HEK293 (cell line): ENCODE results near the gene UCN2.

Experiments used
- BCL11A ChIP-seq: fragments of 450-650 bp; formaldehyde crosslinking; IDR thresholded peaks from 2 replicates; pipeline ENCODE4 v1.5.1; 2016; ENCODE audit warnings: low read depth, missing biosample characterization, missing genetic modification characterization
- FEZF1 ChIP-seq: fragments of 450-650 bp; formaldehyde crosslinking; IDR thresholded peaks from 2 replicates; pipeline ENCODE4 v1.5.1; 2016; ENCODE audit warnings: missing biosample characterization, missing genetic modification characterization
- IKZF3 ChIP-seq: fragments of 450-650 bp; IDR thresholded peaks from 2 replicates; pipeline ENCODE4 v1.5.0; 2018; ENCODE audit warnings: missing biosample characterization, mild to moderate bottlenecking, missing genetic modification characterization, moderate library complexity
- OSR2 ChIP-seq: fragments of 450-650 bp; formaldehyde crosslinking; IDR thresholded peaks from 2 replicates; pipeline ENCODE4 v1.5.1; 2016; ENCODE audit warnings: missing biosample characterization, missing genetic modification characterization
- PATZ1 ChIP-seq: fragments of 450-650 bp; formaldehyde crosslinking; IDR thresholded peaks from 2 replicates; pipeline ENCODE4 v1.5.1; 2016; ENCODE audit warnings: missing biosample characterization, missing genetic modification characterization
- SCRT2 ChIP-seq: fragments of 450-650 bp; formaldehyde crosslinking; IDR thresholded peaks from 2 replicates; pipeline ENCODE4 v1.5.1; 2016; ENCODE audit warnings: missing biosample characterization, missing genetic modification characterization
- SP3 ChIP-seq: fragments of 450-650 bp; formaldehyde crosslinking; IDR thresholded peaks from 2 replicates; pipeline ENCODE4 v1.5.1; 2016; ENCODE audit warnings: missing biosample characterization, missing genetic modification characterization
- SP7 ChIP-seq: fragments of 450-650 bp; formaldehyde crosslinking; IDR thresholded peaks from 2 replicates; pipeline ENCODE4 v1.5.1; 2016; ENCODE audit warnings: missing biosample characterization, missing genetic modification characterization
- WT1 ChIP-seq: fragments of 450-650 bp; formaldehyde crosslinking; IDR thresholded peaks from 2 replicates; pipeline ENCODE4 v1.5.1; 2016; ENCODE audit warnings: missing biosample characterization, missing genetic modification characterization
- ZBTB1 ChIP-seq: fragments of 450-650 bp; formaldehyde crosslinking; IDR thresholded peaks from 2 replicates; pipeline ENCODE4 v1.5.1; 2016; ENCODE audit warnings: missing biosample characterization, missing genetic modification characterization
- ZBTB21 ChIP-seq: fragments of 450-650 bp; formaldehyde crosslinking; IDR thresholded peaks from 2 replicates; pipeline ENCODE4 v1.5.1; 2017; ENCODE audit warnings: missing biosample characterization, missing genetic modification characterization
- ZEB2 ChIP-seq: fragments of 450-650 bp; formaldehyde crosslinking; IDR thresholded peaks from 2 replicates; pipeline ENCODE4 v1.5.1; 2016; ENCODE audit warnings: missing biosample characterization, missing genetic modification characterization
- ZFHX2 ChIP-seq: fragments of 450-650 bp; formaldehyde crosslinking; conservative IDR thresholded peaks from 2 replicates; pipeline ENCODE4 v1.5.1; 2016; ENCODE audit warnings: missing biosample characterization, missing genetic modification characterization
- ZFP69B ChIP-seq: fragments of 450-650 bp; formaldehyde crosslinking; IDR thresholded peaks from 2 replicates; pipeline ENCODE4 v1.5.1; 2016; ENCODE audit warnings: missing biosample characterization, missing genetic modification characterization
- ZIC2 ChIP-seq: fragments of 450-650 bp; formaldehyde crosslinking; IDR thresholded peaks from 2 replicates; pipeline ENCODE4 v1.5.1; 2016; ENCODE audit warnings: missing biosample characterization, missing genetic modification characterization
- ZNF175 ChIP-seq: fragments of 450-650 bp; formaldehyde crosslinking; IDR thresholded peaks from 2 replicates; pipeline ENCODE4 v1.5.1; 2016; ENCODE audit warnings: missing biosample characterization, missing genetic modification characterization
- ZNF324 ChIP-seq: fragments of 450-650 bp; formaldehyde crosslinking; IDR thresholded peaks from 2 replicates; pipeline ENCODE4 v1.5.1; 2016; ENCODE audit warnings: missing biosample characterization, missing genetic modification characterization
- ZNF335 ChIP-seq: fragments of 450-650 bp; formaldehyde crosslinking; conservative IDR thresholded peaks from 2 replicates; pipeline ENCODE4 v1.5.1; 2016; ENCODE audit warnings: missing biosample characterization, missing genetic modification characterization
- ZNF341 ChIP-seq: fragments of 450-650 bp; formaldehyde crosslinking; IDR thresholded peaks from 2 replicates; pipeline ENCODE4; 2016; ENCODE audit warnings: low read depth, missing biosample characterization, missing genetic modification characterization
- ZNF423 ChIP-seq: fragments of 450-650 bp; formaldehyde crosslinking; IDR thresholded peaks from 2 replicates; pipeline ENCODE4 v1.5.1; 2016; ENCODE audit warnings: missing biosample characterization, missing genetic modification characterization
- ZNF488 ChIP-seq: fragments of 450-650 bp; formaldehyde crosslinking; IDR thresholded peaks from 2 replicates; pipeline ENCODE4 v1.5.1; 2016; ENCODE audit warnings: missing biosample characterization, missing genetic modification characterization
- ZNF558 ChIP-seq: fragments of 450-650 bp; formaldehyde crosslinking; IDR thresholded peaks from 2 replicates; pipeline ENCODE4 v1.5.1; 2016; ENCODE audit warnings: missing biosample characterization, missing genetic modification characterization
- ZNF561 ChIP-seq: fragments of 450-650 bp; IDR thresholded peaks from 2 replicates; pipeline ENCODE4 v1.5.1; 2018; ENCODE audit warnings: missing biosample characterization, missing genetic modification characterization, borderline replicate concordance
- ZNF626 ChIP-seq: fragments of 450-650 bp; sonication (Bioruptor Pico); formaldehyde crosslinking; IDR thresholded peaks from 2 replicates; pipeline ENCODE4 v1.5.1; 2018; ENCODE audit warnings: missing biosample characterization, missing genetic modification characterization, inconsistent platforms
- ZNF629 ChIP-seq: fragments of 450-650 bp; formaldehyde crosslinking; IDR thresholded peaks from 2 replicates; pipeline ENCODE4 v1.5.1; 2017; ENCODE audit warnings: missing biosample characterization, missing genetic modification characterization
- ZNF692 ChIP-seq: fragments of 450-650 bp; formaldehyde crosslinking; IDR thresholded peaks from 2 replicates; pipeline ENCODE4 v1.5.1; 2016; ENCODE audit warnings: missing biosample characterization, missing genetic modification characterization
- ZNF704 ChIP-seq: fragments of 450-650 bp; formaldehyde crosslinking; IDR thresholded peaks from 2 replicates; pipeline ENCODE4 v1.5.1; 2016; ENCODE audit warnings: missing biosample characterization, missing genetic modification characterization
- ZNF777 ChIP-seq: fragments of 450-650 bp; formaldehyde crosslinking; IDR thresholded peaks from 2 replicates; pipeline ENCODE4 v1.5.1; 2017; ENCODE audit warnings: missing biosample characterization, missing genetic modification characterization, borderline replicate concordance
- ZXDB ChIP-seq: fragments of 450-650 bp; formaldehyde crosslinking; IDR thresholded peaks from 2 replicates; pipeline ENCODE4 v1.5.1; 2016; ENCODE audit warnings: missing biosample characterization, missing genetic modification characterization
- TF ChIP-seq, protein P1 (sequence below): fragments of 450-650 bp; formaldehyde crosslinking; IDR thresholded peaks from 2 replicates; pipeline ENCODE4 v1.5.1; 2016; ENCODE audit warnings: missing biosample characterization, missing genetic modification characterization
- TF ChIP-seq, protein P2 (sequence below): fragments of 450-650 bp; formaldehyde crosslinking; IDR thresholded peaks from 2 replicates; pipeline ENCODE4; 2016; ENCODE audit warnings: missing biosample characterization, missing genetic modification characterization
- TF ChIP-seq, protein P3 (sequence below): fragments of 450-650 bp; formaldehyde crosslinking; IDR thresholded peaks from 2 replicates; pipeline ENCODE4 v1.5.1; 2016; ENCODE audit warnings: missing biosample characterization, missing genetic modification characterization

The UCN2 gene

GRCh38 chr3:48598323-48599076, 34.9 kb upstream of the UCN2 start (continued):
- TF ChIP-seq ZNF341 (tag by site-specific recombination) (peak; percentile 57), ZNF175 (tag by site-specific recombination) (no peak), SCRT2 (tag by site-specific recombination) (peak; percentile 86), ZNF704 (tag by site-specific recombination) (no peak), ZXDB (tag by site-specific recombination) (peak; percentile 92), ZBTB21 (tag by site-specific recombination) (peak; percentile 52; the same call in 1 of the 2 replicates), ZNF558 (tag by site-specific recombination) (no peak), ZBTB1 (no peak), FEZF1 (tag by site-specific recombination) (peak; percentile 46; the same call in 1 of the 2 replicates), ZFP69B (tag by site-specific recombination) (peak; percentile 36; the same call in 1 of the 2 replicates), SP7 (tag by site-specific recombination) (peak; percentile 64), ZNF335 (tag by site-specific recombination) (peak; percentile 76), ZNF561 (tag by site-specific recombination) (no peak), ZNF324 (tag by site-specific recombination) (peak; percentile 64; the same call in 1 of the 2 replicates), ZNF626 (tag by site-specific recombination) (no peak), IKZF3 (tag by site-specific recombination) (no peak), ZEB2 (tag by site-specific recombination) (peak; percentile 68), ZNF692 (tag by site-specific recombination) (peak; percentile 71; the same call in 1 of the 2 replicates), ZIC2 (peak; percentile 98), PATZ1 (tag by site-specific recombination) (peak; percentile 64), OSR2 (peak; percentile 67), ZNF777 (tag by site-specific recombination) (no peak), ZNF629 (tag by site-specific recombination) (peak; percentile 61), ZFHX2 (peak; percentile 72), BCL11A (tag by site-specific recombination) (no peak), ZNF423 (tag by site-specific recombination) (no peak), ZNF488 (no peak), WT1 (tag by site-specific recombination) (peak; percentile 96), SP3 (no peak)
- TF ChIP-seq, protein P1, sequence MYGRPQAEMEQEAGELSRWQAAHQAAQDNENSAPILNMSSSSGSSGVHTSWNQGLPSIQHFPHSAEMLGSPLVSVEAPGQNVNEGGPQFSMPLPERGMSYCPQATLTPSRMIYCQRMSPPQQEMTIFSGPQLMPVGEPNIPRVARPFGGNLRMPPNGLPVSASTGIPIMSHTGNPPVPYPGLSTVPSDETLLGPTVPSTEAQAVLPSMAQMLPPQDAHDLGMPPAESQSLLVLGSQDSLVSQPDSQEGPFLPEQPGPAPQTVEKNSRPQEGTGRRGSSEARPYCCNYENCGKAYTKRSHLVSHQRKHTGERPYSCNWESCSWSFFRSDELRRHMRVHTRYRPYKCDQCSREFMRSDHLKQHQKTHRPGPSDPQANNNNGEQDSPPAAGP (tag by site-specific recombination), result peak; percentile 11; the same call in 1 of the 2 replicates
- TF ChIP-seq, protein P2, sequence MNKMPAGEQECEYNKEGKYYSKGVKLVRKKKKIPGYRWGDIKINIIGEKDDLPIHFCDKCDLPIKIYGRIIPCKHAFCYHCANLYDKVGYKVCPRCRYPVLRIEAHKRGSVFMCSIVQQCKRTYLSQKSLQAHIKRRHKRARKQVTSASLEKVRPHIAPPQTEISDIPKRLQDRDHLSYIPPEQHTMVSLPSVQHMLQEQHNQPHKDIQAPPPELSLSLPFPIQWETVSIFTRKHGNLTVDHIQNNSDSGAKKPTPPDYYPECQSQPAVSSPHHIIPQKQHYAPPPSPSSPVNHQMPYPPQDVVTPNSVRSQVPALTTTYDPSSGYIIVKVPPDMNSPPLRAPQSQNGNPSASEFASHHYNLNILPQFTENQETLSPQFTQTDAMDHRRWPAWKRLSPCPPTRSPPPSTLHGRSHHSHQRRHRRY (tag by site-specific recombination), result no peak
- TF ChIP-seq, protein P3, sequence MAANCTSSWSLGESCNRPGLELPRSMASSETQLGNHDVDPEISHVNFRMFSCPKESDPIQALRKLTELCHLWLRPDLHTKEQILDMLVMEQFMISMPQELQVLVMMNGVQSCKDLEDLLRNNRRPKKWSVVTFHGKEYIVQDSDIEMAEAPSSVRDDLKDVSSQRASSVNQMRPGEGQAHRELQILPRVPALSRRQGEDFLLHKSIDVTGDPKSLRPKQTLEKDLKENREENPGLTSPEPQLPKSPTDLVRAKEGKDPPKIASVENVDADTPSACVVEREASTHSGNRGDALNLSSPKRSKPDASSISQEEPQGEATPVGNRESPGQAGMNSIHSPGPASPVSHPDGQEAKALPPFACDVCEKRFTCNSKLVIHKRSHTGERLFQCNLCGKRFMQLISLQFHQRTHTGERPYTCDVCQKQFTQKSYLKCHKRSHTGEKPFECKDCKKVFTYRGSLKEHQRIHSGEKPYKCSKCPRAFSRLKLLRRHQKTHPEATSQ, result no peak
